ENCODE data around the gene GRID1.

DNA sequence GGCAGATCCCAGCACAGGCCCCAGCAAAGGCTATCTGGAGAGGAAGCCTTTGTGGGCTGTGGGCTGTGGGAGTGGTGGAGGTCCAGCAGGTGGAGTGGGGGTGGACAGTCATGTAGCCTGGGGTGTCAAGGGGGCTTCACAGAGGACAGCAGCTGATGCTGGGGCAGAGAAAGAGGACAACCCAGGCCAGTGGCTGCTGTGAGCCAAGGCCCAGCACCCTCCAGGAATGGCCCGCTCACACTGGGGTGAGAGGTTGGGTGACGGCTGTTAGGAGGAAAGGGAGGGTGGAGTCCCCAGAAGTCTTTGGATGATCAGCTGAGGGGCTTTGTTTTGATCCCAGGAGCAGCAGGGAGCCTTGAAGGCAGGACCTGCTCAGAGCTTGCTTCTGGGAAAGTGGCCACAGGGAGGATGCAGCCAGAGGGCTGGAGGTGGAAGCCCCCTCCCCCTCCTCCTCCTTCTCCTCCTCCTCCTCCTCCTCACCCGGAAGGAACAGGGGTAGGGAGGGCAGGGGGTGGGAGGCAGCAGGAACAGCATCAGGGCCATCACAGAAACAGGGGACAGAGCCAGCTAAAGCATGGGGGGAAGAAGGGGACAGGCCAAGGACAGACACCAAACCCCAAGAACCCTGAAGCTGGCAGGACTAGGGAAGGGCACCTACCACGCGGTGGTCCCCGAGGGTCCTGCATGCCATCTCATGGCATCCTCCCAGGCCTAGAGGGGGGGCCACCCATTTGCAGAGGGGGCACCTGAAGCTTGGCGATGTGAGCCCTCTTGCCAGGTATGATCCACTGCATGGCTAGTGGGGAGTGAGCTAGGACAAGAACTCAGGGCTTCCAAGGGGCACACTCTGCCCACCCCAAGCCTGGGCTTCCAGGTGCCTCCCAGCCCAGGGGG is 144.9 kb downstream of the GRID1 start:
- TF ChIP-seq POLR2A (IDR thresholded peaks at IDR 0.05; ENCODE audit: low read length) (no peak), GATA1 (IDR thresholded peaks at IDR 0.05; ENCODE audit: low read depth, low read length) (no peak)

Measured in erythroblast (primary cell).